22Rv1 (cell line): ENCODE data around the gene SSH2.

Experiments
- CTCF ChIP-seq: fragments of 450-650 bp; IDR thresholded peaks from 2 replicates; pipeline ENCODE4 v1.5.1; 2017; ENCODE audit warnings: mild to moderate bottlenecking
- ZFX ChIP-seq: fragments of 450-650 bp; IDR thresholded peaks from 2 replicates; pipeline ENCODE4 v1.6.1; 2017; ENCODE audit warnings: antibody characterized with exemption, borderline replicate concordance

GRCh38 chr17:29962656-29963055, 32.6 kb upstream of the SSH2 start:
- TF ChIP-seq CTCF (no peak), ZFX (no peak)
